HCT116 (cell line): ENCODE data around the gene PLAC8. TPM values are rescaled to one million over a fixed set of nuclear protein-coding genes. Genes with fewer than 3 reads are reported as not detected.

Source experiments
- ATAC-seq: fragments of 200-7000 bp; cut with Tn5 transposase; 2 replicates; pipeline ENCODE4 v1.9.1; 2020; ENCODE audit warnings: mild to moderate bottlenecking, moderate library complexity
- BruUV-seq: library from RNA; stranded (reverse); fragments of 400-500 nt; replicated peaks from 2 replicates; lab custom pipeline; 2021; lab: Mats Ljungman, UMichigan
- CTCF ChIA-PET: fragments of 300-600 bp; sonication (Branson Sonifier 250); formaldehyde crosslinking; loops from one replicate; lab custom pipeline; 2021; ENCODE audit warnings: antibody characterized with exemption; lab: Charles Lee
- POLR2A ChIA-PET: fragments of 300-600, 350-600 bp; sonication (Branson Sonifier 250); formaldehyde crosslinking; loops from one replicate; lab custom pipeline; 2021; ENCODE audit warnings: antibody characterized with exemption; lab: Charles Lee
- RAD21 ChIA-PET, 2 experiments: fragments of 300-600 bp; sonication (Branson Sonifier 250); formaldehyde crosslinking; loops; one replicate each; lab custom pipeline; 2023; ENCODE audit warnings: low total read pairs in 2 of 2; ENCODE audit not compliant: uncharacterized antibody in 2 of 2, unreplicated experiment in 2 of 2, low non-redundant PET in 1 of 2; lab: Charles Lee
- DNase-seq: peaks from one replicate; pipeline ENCODE4 v3.0.0-alpha.2; 2010; ENCODE audit warnings: low read depth, low spot score
- H2AFZ ChIP-seq: fragments of 200-600 bp; shearing (Covaris generic), sonication (generic); 2 replicates; pipeline ENCODE4 v1.6.1; 2017; ENCODE audit warnings: low read depth, mixed run types, mixed read lengths, antibody characterized with exemption, low read length; ENCODE audit not compliant: poor library complexity, severe bottlenecking
- H3K27ac ChIP-seq: 2 replicates; pipeline ENCODE4 v1.5.1; 2012; ENCODE audit warnings: low read depth, low read length
- H3K27me3 ChIP-seq: fragments of 200-600 bp; sonication (generic); 2 replicates; pipeline ENCODE4 v1.6.1; 2016; ENCODE audit warnings: mixed run types, low read length, mixed read lengths; ENCODE audit not compliant: insufficient read depth
- H3K36me3 ChIP-seq, 2 experiments: fragments of 200-500 bp in 1 of 2; fragments of 200-600 bp in 1 of 2; sonication (Bioruptor generic) in 1 of 2; sonication (generic) in 1 of 2; 2 replicates each; pipeline versions ENCODE4 v1.5.1 to v1.6.1; 2014 to 2016; ENCODE audit warnings: low read length in 2 of 2, inconsistent platforms in 1 of 2, mixed read lengths in 1 of 2, mixed run types in 1 of 2; ENCODE audit not compliant: insufficient read depth in 2 of 2, control insufficient read depth in 1 of 2
- H3K4me1 ChIP-seq, 2 experiments: fragments of 200-600 bp in 1 of 2; sonication (generic) in 1 of 2; 2 replicates each; pipeline versions ENCODE4 v1.5.1 to v1.6.1; 2012 to 2017; ENCODE audit warnings: low read length in 2 of 2, inconsistent platforms in 1 of 2, mild to moderate bottlenecking in 1 of 2, mixed read lengths in 1 of 2, mixed run types in 1 of 2, moderate library complexity in 1 of 2; ENCODE audit not compliant: insufficient read depth in 2 of 2, control insufficient read depth in 1 of 2
- H3K4me2 ChIP-seq: fragments of 200-600 bp; sonication (generic); 2 replicates; pipeline ENCODE4 v1.6.1; 2017; ENCODE audit warnings: mixed run types, low read length, mixed read lengths
- H3K4me3 ChIP-seq, 2 experiments: fragments of 200-600 bp in 1 of 2; sonication (generic) in 1 of 2; replicated peaks in 1 of 2; 2 replicates each; pipeline ENCODE4 v1.5.1; 2011 to 2016; ENCODE audit warnings: low read length in 2 of 2, control low read depth in 1 of 2, low read depth in 1 of 2, mild to moderate bottlenecking in 1 of 2, mixed read lengths in 1 of 2, mixed run types in 1 of 2
- H3K79me2 ChIP-seq: fragments of 200-600 bp; sonication (generic); 2 replicates; pipeline ENCODE4 v1.6.1; 2017; ENCODE audit warnings: mild to moderate bottlenecking, mixed run types, low read length, moderate library complexity, mixed read lengths; ENCODE audit not compliant: insufficient read depth
- H3K9ac ChIP-seq: fragments of 200-600 bp; sonication (generic); 2 replicates; pipeline ENCODE4 v1.6.1; 2016; ENCODE audit warnings: low read length, mixed read lengths
- H3K9me2 ChIP-seq: fragments of 200-600 bp; sonication (generic), shearing (Covaris generic); 2 replicates; pipeline ENCODE4 v1.6.1; 2017; ENCODE audit warnings: mixed run types, mild to moderate bottlenecking, moderate library complexity; ENCODE audit not compliant: insufficient read depth
- H3K9me3 ChIP-seq, 2 experiments: fragments of 200-500 bp in 1 of 2; fragments of 200-600 bp in 1 of 2; sonication (Bioruptor generic) in 1 of 2; sonication (generic) in 1 of 2; 2 replicates each; pipeline ENCODE4 v1.6.1; 2014 to 2017; ENCODE audit warnings: low read length in 2 of 2, mixed read lengths in 2 of 2, inconsistent platforms in 1 of 2, low read depth in 1 of 2, mild to moderate bottlenecking in 1 of 2, mixed run types in 1 of 2, moderate library complexity in 1 of 2; ENCODE audit not compliant: control insufficient read depth in 1 of 2, insufficient read depth in 1 of 2
- H4K20me1 ChIP-seq: fragments of 200-600 bp; sonication (generic), shearing (Covaris generic); 2 replicates; pipeline ENCODE4 v1.6.1; 2017; ENCODE audit warnings: mixed run types, mild to moderate bottlenecking, moderate library complexity; ENCODE audit not compliant: insufficient read depth
- ATF3 ChIP-seq: IDR thresholded peaks from 2 replicates; pipeline ENCODE4 v1.6.1; 2012
- CTCF ChIP-seq, 3 experiments: fragments of 200-600 bp in 1 of 3; sonication (generic) in 1 of 3; IDR thresholded peaks in 2 of 3; conservative IDR thresholded peaks in 1 of 3; 2 replicates each; pipeline ENCODE4 v1.5.1; 2012 to 2017; ENCODE audit warnings: low read depth in 2 of 3, low read length in 2 of 3, antibody characterized with exemption in 1 of 3, borderline replicate concordance in 1 of 3, control low read depth in 1 of 3, mild to moderate bottlenecking in 1 of 3, mixed read lengths in 1 of 3, mixed run types in 1 of 3, moderate library complexity in 1 of 3; ENCODE audit not compliant: insufficient read depth in 1 of 3
- EGR1 ChIP-seq: IDR thresholded peaks from 2 replicates; pipeline ENCODE4 v1.6.1; 2012; ENCODE audit warnings: low read depth
- ELF1 ChIP-seq: IDR thresholded peaks from 2 replicates; pipeline ENCODE4 v1.6.1; 2012; ENCODE audit warnings: low read depth, borderline replicate concordance
- FOSL1 ChIP-seq: IDR thresholded peaks from 2 replicates; pipeline ENCODE4 v1.6.1; 2012; ENCODE audit warnings: low read depth
- JUND ChIP-seq: IDR thresholded peaks from 2 replicates; pipeline ENCODE4 v1.6.1; 2012
- MAX ChIP-seq: IDR thresholded peaks from 2 replicates; pipeline ENCODE4 v1.6.1; 2012
- RAD21 ChIP-seq: IDR thresholded peaks from 2 replicates; pipeline ENCODE4 v1.6.1; 2012; ENCODE audit warnings: low read depth, mild to moderate bottlenecking
- REST ChIP-seq: IDR thresholded peaks from 2 replicates; pipeline ENCODE4 v1.6.1; 2012; ENCODE audit warnings: low read depth
- SRF ChIP-seq: IDR thresholded peaks from 2 replicates; pipeline ENCODE4 v1.6.1; 2012; ENCODE audit warnings: low read depth
- YY1 ChIP-seq: IDR thresholded peaks from 2 replicates; pipeline ENCODE4 v1.6.1; 2011; ENCODE audit warnings: low read length, low read depth, moderate library complexity, mild to moderate bottlenecking; ENCODE audit not compliant: insufficient replicate concordance; ENCODE audit errors: extremely low read depth
- ZBTB33 ChIP-seq: IDR thresholded peaks from 2 replicates; pipeline ENCODE4 v1.6.1; 2011; ENCODE audit warnings: mild to moderate bottlenecking, low read length, moderate library complexity; ENCODE audit not compliant: insufficient replicate concordance; ENCODE audit errors: extremely low read depth
- ZFX ChIP-seq: fragments of 450-650 bp; IDR thresholded peaks from 2 replicates; pipeline ENCODE4 v1.6.1; 2017
- ZNF274 ChIP-seq: fragments of 200-500 bp; sonication (Bioruptor generic); IDR thresholded peaks from 2 replicates; pipeline ENCODE4 v1.6.1; 2014; ENCODE audit warnings: mild to moderate bottlenecking, low read depth, low read length, inconsistent platforms
- intact Hi-C: fragments of 100-400 bp; cut with micrococcal nuclease; formaldehyde crosslinking; loops from 2 replicates; pipeline ENCODE4 v1.10.0; 2022
- total RNA-seq: library from RNA; stranded (reverse); gene quantifications from one replicate; pipeline ENCODE4 v1.2.1, GENCODE V29; 2021; ENCODE audit not compliant: unreplicated experiment

The PLAC8 gene
- total RNA-seq, 1 experiment from 2014 or later, result 0.61 TPM

- TF ChIP-seq CTCF (IDR thresholded peaks at IDR 0.05 in 2 of 3, conservative IDR thresholded peaks at IDR 0.05 in 1 of 3; ENCODE audit: borderline replicate concordance in 1 of 3, insufficient read depth in 1 of 3, low read depth in 2 of 3, low read length in 2 of 3), result no peak
- TF ChIP-seq SRF, result no peak
- no peak for TF ChIP-seq REST
- TF ChIP-seq FOSL1, result peak; percentile 35; the same call in 1 of the 2 replicates
- TF ChIP-seq MAX, result no peak
- TF ChIP-seq EGR1, result no peak
- TF ChIP-seq ZBTB33, result no peak
- peak; percentile 46; the same call in 1 of the 2 replicates for TF ChIP-seq JUND
- TF ChIP-seq ELF1, result no peak
- TF ChIP-seq ZNF274, result no peak
- no peak for TF ChIP-seq ATF3
- no peak for TF ChIP-seq RAD21
- TF ChIP-seq YY1, result no peak
- TF ChIP-seq ZFX, result no peak
- Histone ChIP-seq H3K79me2 (no peaks in the 10 kb centered on the region), H2AFZ (no peak overlapping the region), H3K27me3 (no peaks in the 10 kb centered on the region), H3K9me3 (no peaks in the 10 kb centered on the region), H3K9me2 (no peaks in the 10 kb centered on the region), H3K36me3 (0 out of 4 replicates have a peak, but pooled peaks cover 2 to 4% of the 10 kb centered on the region in 2 experiments), H3K9ac (no peak overlapping the region), H3K4me2 (peak overlapping the region; percentile 17; the same call in 1 of the 2 replicates), H3K27ac (no peak overlapping the region), H3K4me1 (peaks cover 0 to 15% of the 10 kb centered on the region in 2 experiments; a peak in 2 of 4 replicates), H4K20me1 (no peaks in the 10 kb centered on the region), H3K4me3 (no peak overlapping the region)
- DNase-seq, result no peak
- intact Hi-C loops, result loop anchor here (2.0 kb wide), 1 partner anchor 185 kb away; no protein-coding TSS in a partner anchor
- no TSS peak for BruUV-seq
- POLR2A ChIA-PET, result no interaction called here
- CTCF ChIA-PET, result interaction anchor here (1.4 to 1.9 kb wide), 4 partner anchors 7 to 185 kb away, joined by 3 to 8 read pairs (median 6); no protein-coding TSS in a partner anchor
- RAD21 ChIA-PET, result no interaction called here
- ATAC-seq, result no peak
Measured at GRCh38 chr4:83075311-83076095, 39.0 kb downstream of the PLAC8 start.
